ENCODE measurements around the gene ZBTB44.

DNA sequence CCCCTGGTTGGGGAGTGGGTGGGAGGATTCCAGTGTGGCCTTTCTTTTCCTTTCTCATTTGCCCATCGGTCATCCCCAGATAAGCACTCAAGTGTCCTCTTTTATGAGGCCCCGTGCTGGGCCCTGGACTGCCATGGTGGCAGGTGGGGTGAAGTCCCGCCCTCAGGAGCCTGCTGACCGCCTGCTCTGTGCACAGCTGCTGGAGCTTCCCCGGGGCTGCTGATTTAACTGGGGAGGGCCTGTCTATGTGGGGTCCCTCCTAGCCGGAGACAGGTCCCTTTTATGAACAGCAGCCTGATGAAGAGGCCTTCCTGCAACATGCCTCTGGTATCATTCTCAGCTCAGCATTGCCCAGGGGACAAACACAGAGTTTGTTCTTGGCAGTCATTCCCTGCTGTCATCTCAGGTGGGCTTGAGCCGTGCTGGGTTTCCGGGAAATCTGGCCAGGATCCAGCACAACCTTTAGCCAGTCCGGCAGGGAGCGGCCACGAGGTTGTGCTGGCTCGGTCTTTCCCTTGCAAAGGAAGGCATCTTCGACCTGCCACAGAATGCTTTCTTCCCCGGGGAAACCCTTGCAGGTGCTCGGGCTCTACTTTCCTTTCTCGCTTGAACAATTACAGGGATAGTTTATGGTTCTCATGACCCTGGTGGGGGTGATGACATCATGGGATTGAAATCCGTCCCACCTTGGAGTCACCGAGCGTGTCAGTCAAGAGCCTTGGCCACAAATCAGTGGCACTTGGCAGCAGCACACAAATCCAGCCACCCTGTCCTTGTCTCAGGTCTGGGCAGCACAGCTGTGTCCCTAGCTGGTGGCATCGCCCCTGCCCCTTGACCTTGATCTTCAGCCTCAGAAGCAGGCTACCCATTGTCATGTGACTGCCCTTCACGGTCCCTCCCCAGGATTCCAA lies 135.1 kb downstream of the ZBTB44 start:
- TF ChIP-seq, protein P1, sequence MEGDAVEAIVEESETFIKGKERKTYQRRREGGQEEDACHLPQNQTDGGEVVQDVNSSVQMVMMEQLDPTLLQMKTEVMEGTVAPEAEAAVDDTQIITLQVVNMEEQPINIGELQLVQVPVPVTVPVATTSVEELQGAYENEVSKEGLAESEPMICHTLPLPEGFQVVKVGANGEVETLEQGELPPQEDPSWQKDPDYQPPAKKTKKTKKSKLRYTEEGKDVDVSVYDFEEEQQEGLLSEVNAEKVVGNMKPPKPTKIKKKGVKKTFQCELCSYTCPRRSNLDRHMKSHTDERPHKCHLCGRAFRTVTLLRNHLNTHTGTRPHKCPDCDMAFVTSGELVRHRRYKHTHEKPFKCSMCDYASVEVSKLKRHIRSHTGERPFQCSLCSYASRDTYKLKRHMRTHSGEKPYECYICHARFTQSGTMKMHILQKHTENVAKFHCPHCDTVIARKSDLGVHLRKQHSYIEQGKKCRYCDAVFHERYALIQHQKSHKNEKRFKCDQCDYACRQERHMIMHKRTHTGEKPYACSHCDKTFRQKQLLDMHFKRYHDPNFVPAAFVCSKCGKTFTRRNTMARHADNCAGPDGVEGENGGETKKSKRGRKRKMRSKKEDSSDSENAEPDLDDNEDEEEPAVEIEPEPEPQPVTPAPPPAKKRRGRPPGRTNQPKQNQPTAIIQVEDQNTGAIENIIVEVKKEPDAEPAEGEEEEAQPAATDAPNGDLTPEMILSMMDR (IDR thresholded peaks at IDR 0.05), result no peak
- TF ChIP-seq POLR2A (IDR thresholded peaks at IDR 0.05), result no peak

Measured in esophagus squamous epithelium (tissue), 4 donors.